Choroid plexus epithelial cell (primary cell): ENCODE data around the gene AKAP9.
A peak's percentile ranks its signal among the peaks of the same experiment; 100 is the strongest.

Experiments used
- DNase-seq: peaks from one replicate; pipeline ENCODE4 v3.0.0-alpha.2; 2010; ENCODE audit warnings: low read depth
- H3K4me3 ChIP-seq: 2 replicates; pipeline ENCODE4 v1.5.1; 2011; ENCODE audit warnings: low read depth, mild to moderate bottlenecking, control low read depth, low read length, moderate library complexity
- CTCF ChIP-seq: conservative IDR thresholded peaks from 2 replicates; pipeline ENCODE4 v1.5.1; 2011; ENCODE audit warnings: low read depth, mild to moderate bottlenecking, control low read depth, inconsistent platforms, low read length, moderate library complexity

AKAP9 gene

DNA sequence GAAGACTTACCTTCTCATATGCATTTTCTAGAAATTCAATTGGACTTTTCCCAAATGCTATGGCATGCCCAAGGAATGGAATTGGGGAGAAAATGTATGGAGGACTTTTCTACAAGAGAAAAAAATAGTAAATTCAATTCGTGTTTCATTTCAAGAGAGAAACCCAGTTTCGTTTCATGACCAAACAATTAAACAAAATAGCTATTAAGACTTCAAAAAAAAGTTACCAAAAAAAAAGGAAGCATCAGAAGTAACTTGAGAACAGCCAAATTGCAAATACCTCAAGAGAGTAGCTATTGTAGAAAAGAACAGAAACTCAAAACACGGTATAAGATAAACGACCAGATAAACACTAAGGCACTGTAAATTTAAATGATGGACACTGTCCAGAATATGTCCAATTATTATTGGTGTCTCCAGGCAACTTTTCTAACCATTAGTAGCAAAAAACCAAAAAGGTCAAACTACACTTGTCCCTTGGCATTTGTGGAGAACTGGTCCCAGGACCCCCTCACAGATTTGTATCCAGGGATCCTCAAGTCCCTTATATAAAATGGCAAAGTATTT, 191.2 kb downstream of the AKAP9 start:
- TF ChIP-seq CTCF, result no peak
- H3K4me3 ChIP-seq, result peak overlapping the region; percentile 19
- no peak for DNase-seq

DNA sequence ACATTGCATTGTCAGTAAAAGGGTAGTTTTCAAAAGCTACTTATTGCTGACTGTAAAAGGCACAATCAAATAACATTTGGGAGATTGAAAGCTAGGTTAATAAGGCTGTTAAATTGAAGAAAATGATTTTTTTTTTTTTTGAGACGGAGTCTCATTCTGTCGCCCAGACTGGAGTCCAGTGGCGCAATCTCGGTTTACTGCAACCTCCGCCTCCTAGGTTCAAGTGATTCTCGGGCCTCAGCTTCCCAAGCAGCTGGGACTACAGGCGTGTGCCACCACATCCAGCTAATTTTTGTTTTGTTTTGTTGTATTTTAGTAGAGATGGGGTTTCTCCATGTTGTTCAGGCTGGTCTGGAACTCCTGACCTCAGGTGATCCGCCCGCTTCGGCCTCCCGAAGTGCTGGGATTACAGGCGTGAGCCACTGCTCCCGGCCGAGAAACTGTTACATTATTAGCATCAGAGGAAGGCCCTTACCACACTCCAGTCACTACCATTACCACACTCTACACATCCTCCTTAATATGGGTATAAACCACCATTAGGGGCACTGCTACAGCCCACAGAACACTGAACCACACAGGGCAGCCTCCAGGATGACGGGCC, 192.6 kb downstream of the AKAP9 start:
- TF ChIP-seq CTCF, result no peak
- H3K4me3 ChIP-seq, result peak overlapping the region; percentile 91
- no peak for DNase-seq

DNA sequence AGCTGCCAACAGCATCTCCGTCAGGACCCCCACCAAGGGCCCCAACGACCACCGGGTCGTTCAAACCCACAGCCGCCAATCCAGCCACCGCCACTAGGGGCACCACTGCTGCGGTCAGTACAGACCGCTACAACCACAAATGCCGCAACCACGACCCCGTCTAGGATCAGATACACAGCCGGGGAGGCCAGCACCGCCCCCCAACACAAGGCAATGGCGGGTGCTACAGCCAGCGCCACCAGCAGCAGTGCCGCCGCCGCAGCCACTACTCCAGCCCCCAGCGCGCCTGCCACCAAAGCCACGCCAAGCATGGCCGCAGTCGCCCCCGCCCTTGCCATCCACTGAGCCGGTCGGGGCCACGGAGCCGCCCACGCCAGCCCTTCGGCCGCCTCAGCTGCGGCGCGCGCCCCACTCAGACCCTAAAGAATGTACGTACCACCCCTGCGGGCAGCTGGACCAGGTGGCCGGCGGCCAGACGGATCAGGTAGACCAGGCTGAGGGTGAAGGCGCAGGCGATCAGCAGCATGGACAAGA, 193.1 kb downstream of the AKAP9 start:
- peak overlapping the region; percentile 91 for H3K4me3 ChIP-seq
- peak; percentile 82 for TF ChIP-seq CTCF
- DNase-seq, result peak; percentile 66

GRCh38 chr7:92134271-92135051, 193.8 kb downstream of the AKAP9 start, which contains the start of gene CYP51A1:
CYP51A1 (minus strand) TSS chr7:92134477; CDS start chr7:92134364, 113 bp downstream.
- H3K4me3 ChIP-seq, result peak within 1 kb of the TSS; percentile 91
- peak; percentile 95 for DNase-seq
- TF ChIP-seq CTCF, result peak; percentile 20

DNA sequence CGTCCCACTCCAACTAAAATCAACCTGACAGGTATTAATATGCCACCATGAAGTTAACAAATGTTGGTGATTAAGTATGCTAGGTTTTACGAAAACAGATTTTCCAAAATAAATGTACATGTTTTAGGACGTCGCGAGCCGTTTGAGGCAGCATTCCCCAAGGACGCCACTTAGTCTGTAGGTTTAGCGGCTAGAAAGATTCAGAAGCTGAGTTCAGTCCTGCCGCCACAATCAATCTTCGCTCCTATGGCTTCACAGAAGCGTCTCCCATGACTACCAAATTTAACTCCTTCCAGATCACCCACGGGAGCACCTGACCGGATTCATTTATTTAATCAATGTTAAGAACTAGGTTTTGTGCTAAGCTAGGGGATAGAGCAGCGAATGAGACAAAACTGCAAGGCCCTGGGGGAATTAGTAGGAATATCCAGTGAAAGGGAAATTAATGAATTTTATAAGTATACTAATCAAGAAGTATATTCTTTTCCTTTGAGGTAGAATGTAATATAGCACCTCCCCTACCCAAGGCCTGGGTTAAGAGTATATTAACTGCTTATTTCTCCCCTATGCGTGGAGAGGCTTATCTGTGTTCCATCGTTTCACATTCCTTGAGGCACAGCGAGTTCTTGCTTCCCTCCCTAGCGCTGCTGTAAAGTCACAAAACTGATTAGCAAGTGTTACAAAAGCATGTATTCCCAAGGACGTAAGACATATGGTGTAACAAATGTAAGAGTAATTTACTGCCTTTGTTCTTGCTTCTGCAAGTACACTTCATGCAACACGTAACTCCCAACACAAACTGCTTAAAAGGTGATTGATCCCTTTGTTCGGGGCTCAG, 194.6 kb downstream of the AKAP9 start:
- peak; percentile 44 for DNase-seq

More for the DNA sequence above, 194.6 kb downstream of the AKAP9 start:
- TF ChIP-seq CTCF, result no peak
- peak overlapping the region; percentile 91 for H3K4me3 ChIP-seq
